Body of pancreas (tissue), 4 donors: ENCODE results near the gene GPR18. TPM values are rescaled to one million over a fixed set of nuclear protein-coding genes. Genes with fewer than 3 reads are reported as not detected.

Experiments used
- ATAC-seq: fragments of 150-250 bp; one replicate; pipeline ENCODE4 v1.9.1; 2016
- DNase-seq, 4 donors: peaks; one replicate each; pipeline ENCODE4 v3.0.0-alpha.2; 2019
- H3K27ac ChIP-seq, 4 donors: fragments of 200-600 bp; sonication (generic); 1 replicate in 3 of 4; 2 replicates in 1 of 4; pipeline versions ENCODE4 v1.5.1 to v1.6.1; 2016 to 2019; ENCODE audit warnings: mild to moderate bottlenecking in 1 of 4, mixed read lengths in 1 of 4, moderate library complexity in 1 of 4
- H3K27me3 ChIP-seq, 2 donors: fragments of 200-600 bp; sonication (generic); one replicate each; pipeline ENCODE4 v1.6.0; 2016; ENCODE audit warnings: mild to moderate bottlenecking in 1 of 2
- H3K36me3 ChIP-seq, 2 donors: fragments of 200-600 bp; sonication (generic); replicated peaks in 1 of 2; 2 replicates each; pipeline ENCODE4 v1.5.1; 2016; ENCODE audit warnings: low read depth in 2 of 2; ENCODE audit not compliant: insufficient read depth in 1 of 2
- H3K4me1 ChIP-seq: fragments of 200-600 bp; sonication (generic); one replicate; pipeline ENCODE4 v1.6.0; 2016
- H3K4me3 ChIP-seq, 2 donors: fragments of 200-600 bp; sonication (generic); 1 replicate in 1 of 2; 2 replicates in 1 of 2; pipeline ENCODE4 v1.5.1; 2016 to 2019
- H3K9me3 ChIP-seq, 3 donors: fragments of 200-600 bp; sonication (generic); 1 replicate in 2 of 3; 2 replicates in 1 of 3; pipeline ENCODE4 v1.5.1; 2016
- POLR2A ChIP-seq, 3 donors: fragments of 450-650 bp; IDR thresholded peaks; one replicate each; pipeline ENCODE4 v1.6.1; 2016; ENCODE audit warnings: antibody characterized with exemption in 3 of 3, mild to moderate bottlenecking in 2 of 3
- whole genome bisulfite sequencing, 2 donors: methylation state at CpG; one replicate each; pipeline ENCODE4 v1.1.5; 2017; 5-methylcytosine and 5-hydroxymethylcytosine counted together
- intact Hi-C: fragments of 100-400 bp; cut with DNase I; formaldehyde crosslinking; loops from one replicate; pipeline ENCODE4 v1.15.1; 2023
- total RNA-seq, 2 donors: library from RNA; depleted of rRNA; stranded (reverse); fragments of >200 nt; gene quantifications; one replicate each; pipeline ENCODE4 v1.1.0, GENCODE V29; 2016
- TF ChIP-seq, protein P1 (sequence below), 7 experiments: fragments of 450-650 bp in 4 of 7; fragments of 200-600 bp in 3 of 7; sonication (generic) in 3 of 7; IDR thresholded peaks; one replicate each; pipeline ENCODE4 v1.5.1; 2016 to 2019; ENCODE audit warnings: antibody characterized with exemption in 7 of 7

Gene GPR18
- total RNA-seq, 2 donors from 2014 or later = not detected

- DNase-seq (peak in 3 of 4 donors; percentile 15 to 68 (median 23)), ATAC-seq (peak; percentile 41)
- intact Hi-C loops = no loop called here
- peak in 1 of 3 donors; percentile 42 for TF ChIP-seq POLR2A (IDR thresholded peaks at IDR 0.05)
- TF ChIP-seq, protein P1, sequence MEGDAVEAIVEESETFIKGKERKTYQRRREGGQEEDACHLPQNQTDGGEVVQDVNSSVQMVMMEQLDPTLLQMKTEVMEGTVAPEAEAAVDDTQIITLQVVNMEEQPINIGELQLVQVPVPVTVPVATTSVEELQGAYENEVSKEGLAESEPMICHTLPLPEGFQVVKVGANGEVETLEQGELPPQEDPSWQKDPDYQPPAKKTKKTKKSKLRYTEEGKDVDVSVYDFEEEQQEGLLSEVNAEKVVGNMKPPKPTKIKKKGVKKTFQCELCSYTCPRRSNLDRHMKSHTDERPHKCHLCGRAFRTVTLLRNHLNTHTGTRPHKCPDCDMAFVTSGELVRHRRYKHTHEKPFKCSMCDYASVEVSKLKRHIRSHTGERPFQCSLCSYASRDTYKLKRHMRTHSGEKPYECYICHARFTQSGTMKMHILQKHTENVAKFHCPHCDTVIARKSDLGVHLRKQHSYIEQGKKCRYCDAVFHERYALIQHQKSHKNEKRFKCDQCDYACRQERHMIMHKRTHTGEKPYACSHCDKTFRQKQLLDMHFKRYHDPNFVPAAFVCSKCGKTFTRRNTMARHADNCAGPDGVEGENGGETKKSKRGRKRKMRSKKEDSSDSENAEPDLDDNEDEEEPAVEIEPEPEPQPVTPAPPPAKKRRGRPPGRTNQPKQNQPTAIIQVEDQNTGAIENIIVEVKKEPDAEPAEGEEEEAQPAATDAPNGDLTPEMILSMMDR (IDR thresholded peaks at IDR 0.05) = no peak
- H3K27me3 ChIP-seq = no peaks in the 10 kb centered on the region
- H3K27ac ChIP-seq = peak overlapping the region in 1 of 4 donors; percentile 65
- no peaks in the 10 kb centered on the region for H3K9me3 ChIP-seq
- H3K4me1 ChIP-seq = peaks cover 9% of the 10 kb centered on the region
- WGBS, 2 donors = 76 to 91% methylated on average over 5 of the region's 5 CpGs
- H3K36me3 ChIP-seq = no peaks in the 10 kb centered on the region
- no peak overlapping the region for H3K4me3 ChIP-seq
Measured at GRCh38 chr13:99281811-99282263, 23.7 kb upstream of the GPR18 start.

- peak overlapping the region in 1 of 4 donors; percentile 65 for H3K27ac ChIP-seq
- no peaks in the 10 kb centered on the region for H3K9me3 ChIP-seq
- TF ChIP-seq, protein P1 (IDR thresholded peaks at IDR 0.05) = no peak
- peak in 1 of 3 donors; percentile 42 for TF ChIP-seq POLR2A (IDR thresholded peaks at IDR 0.05)
- no peaks in the 10 kb centered on the region for H3K27me3 ChIP-seq
- no peaks in the 10 kb centered on the region for H3K4me1 ChIP-seq
- DNase-seq = peak in 1 of 4 donors; percentile 47
- intact Hi-C loops = no loop called here
- no peaks in the 10 kb centered on the region for H3K36me3 ChIP-seq
- ATAC-seq = no peak
- 79 to 84% methylated on average over 3 of the region's 3 CpGs for WGBS, 2 donors
- H3K4me3 ChIP-seq = no peak overlapping the region
Measured at GRCh38 chr13:99280166-99280565, 22.0 kb upstream of the GPR18 start.

DNA sequence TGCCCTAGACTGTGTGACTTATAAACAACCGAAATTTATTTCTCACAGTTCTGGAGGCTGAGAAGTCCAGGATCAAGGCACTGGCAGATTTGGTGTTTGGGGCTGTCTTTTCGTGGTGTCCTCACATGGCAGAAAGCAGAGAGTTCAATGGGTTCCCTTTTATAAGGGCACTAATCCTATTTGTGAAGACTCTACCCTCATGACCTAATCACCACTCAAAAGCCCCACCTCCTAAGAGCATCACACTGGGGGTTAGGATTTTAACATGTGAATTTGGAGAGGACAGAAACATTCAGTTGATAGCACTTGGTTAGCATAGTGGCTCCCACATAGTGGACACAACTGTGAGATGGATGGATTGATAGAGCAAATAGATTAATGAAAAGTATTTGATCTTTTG is 21.5 kb upstream of the GPR18 start:
- no peaks in the 10 kb centered on the region for H3K27me3 ChIP-seq
- intact Hi-C loops = loop anchor here (10.0 kb wide), 1 partner anchor 145 kb away; no protein-coding TSS in a partner anchor

DNA sequence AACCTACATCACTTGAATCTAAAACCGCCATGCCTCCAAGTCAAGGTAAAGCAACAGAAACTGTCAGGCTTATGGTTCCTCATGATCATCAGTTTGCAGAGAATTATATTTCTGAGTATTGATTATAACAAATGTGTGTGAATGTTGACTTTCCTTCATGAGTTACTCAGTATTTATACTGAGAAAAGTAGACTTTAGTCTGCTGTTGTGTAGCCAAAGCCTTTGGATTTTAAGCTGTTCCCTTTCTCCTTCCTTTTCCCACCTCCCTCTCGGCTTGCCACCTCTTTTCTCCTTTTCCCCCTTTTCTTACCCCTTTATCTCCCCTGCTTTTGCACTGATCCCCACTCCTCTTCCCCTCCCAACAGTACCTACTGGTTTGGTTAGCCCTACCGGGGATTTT is 20.7 kb upstream of the GPR18 start:
- intact Hi-C loops = loop anchor here (10.0 kb wide), 1 partner anchor 146 kb away; no protein-coding TSS in a partner anchor
- no peak overlapping the region for H3K4me3 ChIP-seq
- TF ChIP-seq, protein P1 (IDR thresholded peaks at IDR 0.05) = no peak
- TF ChIP-seq POLR2A (IDR thresholded peaks at IDR 0.05) = no peak
- WGBS, 2 donors = 83 to 84% methylated on average over 3 of the region's 3 CpGs
- no peaks in the 10 kb centered on the region for H3K36me3 ChIP-seq
- H3K4me1 ChIP-seq = no peaks in the 10 kb centered on the region
- H3K9me3 ChIP-seq = no peaks in the 10 kb centered on the region
- no peak for ATAC-seq
- no peak for DNase-seq
- no peak overlapping the region for H3K27ac ChIP-seq
- no peaks in the 10 kb centered on the region for H3K27me3 ChIP-seq

More for the DNA sequence above, 21.5 kb upstream of the GPR18 start:
- no peak overlapping the region for H3K4me3 ChIP-seq
- 79 to 94% methylated on average over 2 of the region's 2 CpGs for WGBS, 2 donors
- ATAC-seq (no peak), DNase-seq (no peak)
- no peaks in the 10 kb centered on the region for H3K4me1 ChIP-seq
- H3K27ac ChIP-seq = peak overlapping the region in 1 of 4 donors; percentile 65
- H3K9me3 ChIP-seq = no peaks in the 10 kb centered on the region
- no peaks in the 10 kb centered on the region for H3K36me3 ChIP-seq
- no peak for TF ChIP-seq POLR2A (IDR thresholded peaks at IDR 0.05)
- TF ChIP-seq, protein P1 (IDR thresholded peaks at IDR 0.05) = no peak

DNA sequence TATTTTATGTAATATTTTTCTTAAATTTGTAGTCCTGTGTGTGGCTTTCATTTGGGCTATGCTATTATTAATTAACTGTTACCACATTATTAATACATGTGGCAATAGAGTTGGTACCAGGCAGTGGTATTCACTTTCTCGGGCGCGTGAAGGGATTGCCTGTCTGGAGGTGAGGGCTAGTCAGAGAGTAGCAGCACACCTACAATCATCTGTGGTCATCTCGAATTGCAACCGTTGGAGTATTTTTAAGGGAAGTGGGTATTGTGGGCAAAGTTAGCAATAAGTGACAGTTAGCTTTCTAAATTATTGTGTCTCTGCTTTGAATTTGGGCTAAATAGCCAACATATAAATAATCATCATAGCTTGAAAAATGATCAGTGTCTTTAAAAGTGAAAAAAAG is 20.0 kb upstream of the GPR18 start:
- Histone ChIP-seq H3K36me3 (no peaks in the 10 kb centered on the region), H3K9me3 (no peaks in the 10 kb centered on the region), H3K4me3 (no peak overlapping the region), H3K27ac (no peak overlapping the region), H3K4me1 (no peaks in the 10 kb centered on the region), H3K27me3 (no peaks in the 10 kb centered on the region)
- no peak for TF ChIP-seq POLR2A (IDR thresholded peaks at IDR 0.05)
- TF ChIP-seq, protein P1 (IDR thresholded peaks at IDR 0.05) = no peak
- ATAC-seq (no peak), DNase-seq (no peak)
- 56 to 90% methylated on average over 5 of the region's 5 CpGs for WGBS, 2 donors
- intact Hi-C loops = loop anchor here (10.0 kb wide), 1 partner anchor 147 kb away; no protein-coding TSS in a partner anchor
